HepG2 (cell line): ENCODE data around the gene AK6. TPM values are rescaled to one million over a fixed set of nuclear protein-coding genes. Genes with fewer than 3 reads are reported as not detected.

Experiments
- DNMT3B ChIP-seq: conservative IDR thresholded peaks from 2 replicates; pipeline ENCODE4 v1.6.1; 2016; ENCODE audit warnings: missing biosample characterization, control low read depth
- ELF4 ChIP-seq: sonication (generic); formaldehyde crosslinking; IDR thresholded peaks from 2 replicates; pipeline ENCODE4 v1.5.0; 2020; ENCODE audit warnings: missing genetic modification reagents, mild to moderate bottlenecking, moderate library complexity, borderline replicate concordance
- HNF1A ChIP-seq, 2 experiments: sonication (generic) in 1 of 2; formaldehyde crosslinking in 1 of 2; IDR thresholded peaks; 2 replicates each; pipeline versions ENCODE4 v1.4.0 to v1.6.1; 2016 to 2020; ENCODE audit warnings: borderline replicate concordance in 1 of 2, low read depth in 1 of 2, mild to moderate bottlenecking in 1 of 2, missing genetic modification reagents in 1 of 2
- HNF4A ChIP-seq: sonication (generic); formaldehyde crosslinking; IDR thresholded peaks from 2 replicates; pipeline ENCODE4 v1.4.0; 2020; ENCODE audit warnings: missing genetic modification reagents
- KDM3A ChIP-seq: IDR thresholded peaks from 2 replicates; pipeline ENCODE4 v1.6.1; 2018; ENCODE audit warnings: low read depth, missing compliant biosample characterization
- MAX ChIP-seq: IDR thresholded peaks from 2 replicates; pipeline ENCODE4 v1.6.1; 2012; ENCODE audit warnings: inconsistent platforms
- PAWR ChIP-seq: sonication (generic); formaldehyde crosslinking; IDR thresholded peaks from 2 replicates; pipeline ENCODE4 v1.4.0; 2020; ENCODE audit warnings: missing genetic modification reagents, mild to moderate bottlenecking, borderline replicate concordance
- RFXAP ChIP-seq: sonication (generic); formaldehyde crosslinking; IDR thresholded peaks from 2 replicates; pipeline ENCODE4 v1.4.0; 2020; ENCODE audit warnings: missing genetic modification reagents, borderline replicate concordance
- ZBTB4 ChIP-seq: sonication (generic); formaldehyde crosslinking; IDR thresholded peaks from 2 replicates; pipeline ENCODE4 v1.4.0; 2020; ENCODE audit warnings: missing genetic modification reagents, mild to moderate bottlenecking, borderline replicate concordance
- ZBTB8A ChIP-seq: sonication (generic); formaldehyde crosslinking; IDR thresholded peaks from 2 replicates; pipeline ENCODE4 v1.4.0; 2020; ENCODE audit warnings: mild to moderate bottlenecking, low read depth, missing genetic modification reagents, borderline replicate concordance
- ZFP82 ChIP-seq: sonication (generic); formaldehyde crosslinking; IDR thresholded peaks from 2 replicates; pipeline ENCODE4 v1.5.1; 2020; ENCODE audit warnings: mild to moderate bottlenecking, missing genetic modification reagents, borderline replicate concordance
- ZNF281 ChIP-seq: sonication (generic); formaldehyde crosslinking; IDR thresholded peaks from 2 replicates; pipeline ENCODE4 v1.4.0; 2020; ENCODE audit warnings: missing genetic modification reagents, borderline replicate concordance
- ZNF513 ChIP-seq: sonication (generic); formaldehyde crosslinking; conservative IDR thresholded peaks from 2 replicates; pipeline ENCODE4 v1.5.0; 2020; ENCODE audit warnings: missing genetic modification reagents
- ZNF709 ChIP-seq: sonication (generic); formaldehyde crosslinking; IDR thresholded peaks from 2 replicates; pipeline ENCODE4 v1.5.0; 2020; ENCODE audit warnings: mild to moderate bottlenecking, missing genetic modification reagents
- ZNF891 ChIP-seq: sonication (generic); formaldehyde crosslinking; IDR thresholded peaks from 2 replicates; pipeline ENCODE4 v1.5.0; 2020; ENCODE audit warnings: mild to moderate bottlenecking, missing genetic modification reagents
- polyA plus RNA-seq, 8 experiments: library from polyadenylated mRNA; depleted of rRNA in 3 of 8; stranded (reverse) in 7 of 8; unstranded in 1 of 8; fragments of >200 nt; fragmentation: Illumina TruSeq in 4 of 8; extraction: Trizol in 4 of 8; gene quantifications; 2 replicates each; pipeline versions ENCODE4 v1.2.1 to v1.2.3, GENCODE V29; 2011 to 2016; ENCODE audit warnings: low read depth in 4 of 8, missing spikeins in 1 of 8, mixed read lengths in 1 of 8; ENCODE audit not compliant: insufficient read depth in 1 of 8
- total RNA-seq, 5 experiments: library from RNA; depleted of rRNA; stranded (reverse); fragments of >200 nt; fragmentation: Illumina TruSeq; extraction: Trizol; gene quantifications; 2 replicates each; pipeline ENCODE4 v1.2.3, GENCODE V29; 2016; ENCODE audit warnings: low read depth in 1 of 5

Gene AK6
- total and polyA plus RNA-seq, 2 of the 13 experiments (the other 11 are each of a cell fraction or from before 2014, with no cell fraction given): 31.1 to 77.2 TPM

- TF ChIP-seq ZFP82 (CRISPR knock-in tag) (peak; percentile 83; the same call in 1 of the 2 replicates), ZNF709 (CRISPR knock-in tag) (peak; percentile 82), ZBTB4 (CRISPR knock-in tag) (no peak), MAX (peak; percentile 93), HNF4A (CRISPR knock-in tag) (peak; percentile 60), ZNF513 (no peak), DNMT3B (CRISPR knock-in tag) (no peak), RFXAP (peak; percentile 65; the same call in 1 of the 2 replicates), ZBTB8A (peak; percentile 94), ZNF281 (no peak), HNF1A (IDR thresholded peaks at IDR 0.05; ENCODE audit: low read depth) (no peak), HNF1A (CRISPR knock-in tag; IDR thresholded peaks at IDR 0.05; ENCODE audit: borderline replicate concordance) (peak; percentile 73; the same call in 1 of the 2 replicates), KDM3A (CRISPR knock-in tag) (no peak; the same call in 1 of the 2 replicates), ELF4 (CRISPR knock-in tag) (no peak), PAWR (no peak; the same call in 1 of the 2 replicates), ZNF891 (CRISPR knock-in tag) (peak; percentile 83)
Observed at GRCh38 chr5:69369340-69370121, at the start of gene AK6, which contains the start of the genes RAD17 and TAF9 (continued).
